T-helper 22 cell (primary cell): ENCODE results near the gene GLS2.
A peak's percentile ranks its signal among the peaks of the same experiment; 100 is the strongest.
"Not testable (repeated sequence)": the region's sequence is repeated elsewhere in the genome, so short reads cannot be mapped to it uniquely, and the experiment has no call there.

Source experiments
- DNase-seq: peaks from one replicate; pipeline ENCODE4 v3.0.0-alpha.2; 2020; ENCODE audit warnings: low read depth

GLS2 gene

GRCh38 chr12:56448860-56449621 is 38.9 kb downstream of the GLS2 start, which contains the start of gene TIMELESS:
TIMELESS (minus strand) TSS chr12:56449426; CDS start chr12:56434170, 15,256 bp downstream.
- peak; percentile 74 for DNase-seq

- not testable (repeated sequence) for DNase-seq
These were observed 44.8 kb downstream of the GLS2 start for GRCh38 chr12:56443208-56443607.

GRCh38 chr12:56437430-56438176 is 50.4 kb downstream of the GLS2 start:
- DNase-seq = no peak

- no peak for DNase-seq
These were observed 53.1 kb downstream of the GLS2 start for GRCh38 chr12:56434828-56435227.

- no peak for DNase-seq
These were observed 56.1 kb downstream of the GLS2 start for GRCh38 chr12:56431850-56432249.

- no peak for DNase-seq
These were observed 56.7 kb downstream of the GLS2 start for GRCh38 chr12:56431288-56431687.

- DNase-seq = no peak
These were observed 62.0 kb downstream of the GLS2 start for GRCh38 chr12:56425940-56426438.

- DNase-seq = no peak
These were observed 62.8 kb downstream of the GLS2 start for GRCh38 chr12:56425193-56425592.
